Measurements from ENCODE around the gene AKIRIN2. TPM values are rescaled to one million over a fixed set of nuclear protein-coding genes. Genes with fewer than 3 reads are reported as not detected.
A peak's percentile ranks its signal among the peaks of the same experiment; 100 is the strongest.

Gene AKIRIN2
- polyA plus RNA-seq, 1 of the 3 experiments (the other 2 are of a cell fraction) = 19.0 TPM

DNA sequence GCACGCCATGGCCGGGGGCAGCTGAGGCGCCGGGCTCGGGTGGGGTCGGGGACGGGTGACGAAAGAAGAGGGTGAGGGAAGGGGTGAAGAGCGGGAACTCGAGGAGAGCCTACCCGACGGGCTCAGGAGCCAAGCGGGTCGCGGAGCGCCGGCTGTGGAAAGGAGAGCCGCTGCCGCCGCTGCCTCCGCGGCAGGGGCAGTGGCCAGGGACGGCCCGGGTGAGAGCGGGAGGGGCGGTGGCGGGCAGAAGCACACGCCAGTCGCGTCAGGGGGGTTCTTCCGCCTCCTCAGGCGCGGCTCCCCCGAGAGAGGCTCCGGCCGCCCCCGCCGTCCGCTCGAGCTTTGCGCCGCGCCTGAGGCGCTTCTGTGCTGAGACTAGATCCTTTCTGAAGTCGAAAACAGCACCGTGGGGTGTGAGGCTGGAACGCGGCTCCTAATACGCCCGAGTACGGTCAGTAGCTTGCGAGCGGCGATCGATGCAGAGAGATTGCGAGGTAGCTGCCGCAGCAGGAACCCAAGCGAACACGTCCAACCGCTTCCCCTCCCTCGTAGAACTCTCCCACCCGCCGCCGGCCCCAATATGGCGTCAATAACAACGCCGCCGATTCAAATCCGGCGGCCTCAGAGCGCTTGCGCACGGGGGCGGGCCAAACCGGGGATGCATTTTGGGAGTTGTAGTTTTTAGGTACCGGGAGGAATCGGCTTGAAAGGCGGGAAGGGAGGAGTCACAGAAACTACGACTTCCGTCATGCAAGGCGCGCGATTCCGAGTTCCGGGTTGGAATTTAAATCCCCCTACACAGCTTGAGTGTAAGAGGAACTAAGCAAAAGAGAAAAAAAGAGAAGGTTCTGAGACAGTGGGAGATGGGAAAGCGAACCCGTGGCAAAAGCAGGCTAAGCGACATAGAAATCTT, at the start of gene AKIRIN2 (continued):
- TF ChIP-seq SIN3A (IDR thresholded peaks at IDR 0.05; ENCODE audit: borderline replicate concordance, low read depth, low read length) = peak; percentile 75; the same call in 1 of the 2 replicates
- no peak for TF ChIP-seq FOSL2 (IDR thresholded peaks at IDR 0.05; ENCODE audit: borderline replicate concordance, low read depth)
- TF ChIP-seq NFIC (IDR thresholded peaks at IDR 0.05; ENCODE audit: borderline replicate concordance) = peak; percentile 3; the same call in 1 of the 2 replicates
- TF ChIP-seq, protein P1, sequence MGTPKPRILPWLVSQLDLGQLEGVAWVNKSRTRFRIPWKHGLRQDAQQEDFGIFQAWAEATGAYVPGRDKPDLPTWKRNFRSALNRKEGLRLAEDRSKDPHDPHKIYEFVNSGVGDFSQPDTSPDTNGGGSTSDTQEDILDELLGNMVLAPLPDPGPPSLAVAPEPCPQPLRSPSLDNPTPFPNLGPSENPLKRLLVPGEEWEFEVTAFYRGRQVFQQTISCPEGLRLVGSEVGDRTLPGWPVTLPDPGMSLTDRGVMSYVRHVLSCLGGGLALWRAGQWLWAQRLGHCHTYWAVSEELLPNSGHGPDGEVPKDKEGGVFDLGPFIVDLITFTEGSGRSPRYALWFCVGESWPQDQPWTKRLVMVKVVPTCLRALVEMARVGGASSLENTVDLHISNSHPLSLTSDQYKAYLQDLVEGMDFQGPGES (IDR thresholded peaks at IDR 0.05; ENCODE audit: low read depth, low read length) = no peak
- peak; percentile 94 for TF ChIP-seq TAF1 (IDR thresholded peaks at IDR 0.05; ENCODE audit: borderline replicate concordance, low read depth, low read length)

DNA sequence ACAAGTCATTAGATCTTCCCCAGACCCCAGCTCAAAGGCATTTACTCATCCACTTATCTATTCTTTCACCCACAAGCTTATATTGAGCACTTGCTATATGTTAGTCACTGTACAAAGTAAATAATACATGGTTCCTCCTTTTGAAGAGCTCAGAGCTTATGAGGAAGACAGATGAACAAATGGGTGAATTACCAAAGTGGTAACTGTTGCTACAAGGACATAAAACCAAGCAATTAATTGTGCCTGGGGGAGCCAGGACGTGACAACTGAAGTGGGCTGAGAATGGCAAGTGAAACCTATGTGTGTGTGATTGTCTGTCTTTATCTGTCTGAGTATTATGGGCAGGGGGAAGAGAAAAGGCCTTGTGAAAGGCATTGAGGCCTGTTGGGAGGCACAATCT, 45.6 kb upstream of the AKIRIN2 start:
- Histone ChIP-seq H4K20me1 (ENCODE audit: insufficient read depth) (no peaks in the 10 kb centered on the region), H3K4me2 (no peak overlapping the region), H3K9me3 (no peaks in the 10 kb centered on the region), H3K27ac (ENCODE audit: low read depth in 2 of 2, low read length in 1 of 2) (no peak overlapping the region), H3F3A (replicated peaks; ENCODE audit: insufficient read depth) (no peaks in the 10 kb centered on the region), H3K36me3 (replicated peaks in 1 of 2; ENCODE audit: control insufficient read depth in 1 of 2, insufficient read depth in 2 of 2, low read length in 1 of 2) (no peaks in the 10 kb centered on the region), H3K27me3 (ENCODE audit: insufficient read depth) (no peaks in the 10 kb centered on the region; the same call in 1 of the 2 replicates), H2AFZ (ENCODE audit: low read depth) (no peak overlapping the region), H3K9me2 (no peaks in the 10 kb centered on the region), H3K4me3 (ENCODE audit: low read depth in 2 of 2, low read length in 1 of 2) (no peak overlapping the region), H3K4me1 (ENCODE audit: control insufficient read depth in 1 of 2, insufficient read depth in 2 of 2, low read depth in 1 of 2, low read length in 1 of 2) (peaks cover 0 to 3% of the 10 kb centered on the region in 2 experiments; a peak in 1 of 4 replicates), H3K9ac (no peak overlapping the region), H3K79me2 (ENCODE audit: insufficient read depth) (no peaks in the 10 kb centered on the region)
- TF ChIP-seq POLR2AphosphoS5 (IDR thresholded peaks at IDR 0.05; ENCODE audit: low read depth, low read length) = no peak
- no peak for TF ChIP-seq MXI1 (IDR thresholded peaks at IDR 0.05; ENCODE audit: low read depth, low read length)
- TF ChIP-seq TEAD4 (IDR thresholded peaks at IDR 0.05; ENCODE audit: borderline replicate concordance, insufficient read depth) = no peak
- no peak for TF ChIP-seq EZH2phosphoT487 (IDR thresholded peaks at IDR 0.05; ENCODE audit: borderline replicate concordance, low read depth)
- TF ChIP-seq, protein P1 (IDR thresholded peaks at IDR 0.05; ENCODE audit: low read depth, low read length) = no peak
- no peak for TF ChIP-seq JUND (IDR thresholded peaks at IDR 0.05)
- no peak for TF ChIP-seq ELF1 (IDR thresholded peaks at IDR 0.05)
- TF ChIP-seq, protein P2, sequence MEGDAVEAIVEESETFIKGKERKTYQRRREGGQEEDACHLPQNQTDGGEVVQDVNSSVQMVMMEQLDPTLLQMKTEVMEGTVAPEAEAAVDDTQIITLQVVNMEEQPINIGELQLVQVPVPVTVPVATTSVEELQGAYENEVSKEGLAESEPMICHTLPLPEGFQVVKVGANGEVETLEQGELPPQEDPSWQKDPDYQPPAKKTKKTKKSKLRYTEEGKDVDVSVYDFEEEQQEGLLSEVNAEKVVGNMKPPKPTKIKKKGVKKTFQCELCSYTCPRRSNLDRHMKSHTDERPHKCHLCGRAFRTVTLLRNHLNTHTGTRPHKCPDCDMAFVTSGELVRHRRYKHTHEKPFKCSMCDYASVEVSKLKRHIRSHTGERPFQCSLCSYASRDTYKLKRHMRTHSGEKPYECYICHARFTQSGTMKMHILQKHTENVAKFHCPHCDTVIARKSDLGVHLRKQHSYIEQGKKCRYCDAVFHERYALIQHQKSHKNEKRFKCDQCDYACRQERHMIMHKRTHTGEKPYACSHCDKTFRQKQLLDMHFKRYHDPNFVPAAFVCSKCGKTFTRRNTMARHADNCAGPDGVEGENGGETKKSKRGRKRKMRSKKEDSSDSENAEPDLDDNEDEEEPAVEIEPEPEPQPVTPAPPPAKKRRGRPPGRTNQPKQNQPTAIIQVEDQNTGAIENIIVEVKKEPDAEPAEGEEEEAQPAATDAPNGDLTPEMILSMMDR (IDR thresholded peaks at IDR 0.05) = no peak
- no peak for TF ChIP-seq CHD2 (IDR thresholded peaks at IDR 0.05; ENCODE audit: low read length, partially characterized antibody)
- TF ChIP-seq, protein P3, sequence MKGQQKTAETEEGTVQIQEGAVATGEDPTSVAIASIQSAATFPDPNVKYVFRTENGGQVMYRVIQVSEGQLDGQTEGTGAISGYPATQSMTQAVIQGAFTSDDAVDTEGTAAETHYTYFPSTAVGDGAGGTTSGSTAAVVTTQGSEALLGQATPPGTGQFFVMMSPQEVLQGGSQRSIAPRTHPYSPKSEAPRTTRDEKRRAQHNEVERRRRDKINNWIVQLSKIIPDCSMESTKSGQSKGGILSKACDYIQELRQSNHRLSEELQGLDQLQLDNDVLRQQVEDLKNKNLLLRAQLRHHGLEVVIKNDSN (IDR thresholded peaks at IDR 0.05; ENCODE audit: borderline replicate concordance, low read depth) = no peak
- TF ChIP-seq, protein P4, sequence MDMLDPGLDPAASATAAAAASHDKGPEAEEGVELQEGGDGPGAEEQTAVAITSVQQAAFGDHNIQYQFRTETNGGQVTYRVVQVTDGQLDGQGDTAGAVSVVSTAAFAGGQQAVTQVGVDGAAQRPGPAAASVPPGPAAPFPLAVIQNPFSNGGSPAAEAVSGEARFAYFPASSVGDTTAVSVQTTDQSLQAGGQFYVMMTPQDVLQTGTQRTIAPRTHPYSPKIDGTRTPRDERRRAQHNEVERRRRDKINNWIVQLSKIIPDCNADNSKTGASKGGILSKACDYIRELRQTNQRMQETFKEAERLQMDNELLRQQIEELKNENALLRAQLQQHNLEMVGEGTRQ (IDR thresholded peaks at IDR 0.05; ENCODE audit: borderline replicate concordance, low read depth, low read length) = no peak
- no peak for TF ChIP-seq FOXM1 (IDR thresholded peaks at IDR 0.05; ENCODE audit: low read depth)
- TF ChIP-seq, protein P5, sequence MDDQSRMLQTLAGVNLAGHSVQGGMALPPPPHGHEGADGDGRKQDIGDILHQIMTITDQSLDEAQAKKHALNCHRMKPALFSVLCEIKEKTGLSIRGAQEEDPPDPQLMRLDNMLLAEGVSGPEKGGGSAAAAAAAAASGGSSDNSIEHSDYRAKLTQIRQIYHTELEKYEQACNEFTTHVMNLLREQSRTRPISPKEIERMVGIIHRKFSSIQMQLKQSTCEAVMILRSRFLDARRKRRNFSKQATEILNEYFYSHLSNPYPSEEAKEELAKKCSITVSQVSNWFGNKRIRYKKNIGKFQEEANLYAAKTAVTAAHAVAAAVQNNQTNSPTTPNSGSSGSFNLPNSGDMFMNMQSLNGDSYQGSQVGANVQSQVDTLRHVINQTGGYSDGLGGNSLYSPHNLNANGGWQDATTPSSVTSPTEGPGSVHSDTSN (IDR thresholded peaks at IDR 0.05) = no peak
- no peak for TF ChIP-seq NFIC (IDR thresholded peaks at IDR 0.05; ENCODE audit: borderline replicate concordance)
- no peak for TF ChIP-seq MEF2A (IDR thresholded peaks at IDR 0.05; ENCODE audit: borderline replicate concordance, low read depth)
- no peak for TF ChIP-seq TAF1 (IDR thresholded peaks at IDR 0.05; ENCODE audit: borderline replicate concordance, low read depth, low read length)
- no peak for TF ChIP-seq SMC3 (IDR thresholded peaks at IDR 0.05; ENCODE audit: low read depth, low read length)
- TF ChIP-seq TCF12 (IDR thresholded peaks at IDR 0.05) = no peak
- no peak for TF ChIP-seq SIN3A (IDR thresholded peaks at IDR 0.05; ENCODE audit: borderline replicate concordance, low read depth, low read length)
- TF ChIP-seq RAD21 (IDR thresholded peaks at IDR 0.05; ENCODE audit: low read length) = no peak
- DNase-seq = no peak
- ChIA-PET CTCF (no interaction called here), POLR2A (no interaction called here)
- WGBS (ENCODE audit: low lambda C conversion rate) = 33% methylated on average over 1 of the region's 1 CpG

All from SK-N-SH (cell line).